Body of pancreas (tissue), 4 donors: Measurements from ENCODE around the gene WSB2.

Experiments
- POLR2A ChIP-seq, 3 donors: fragments of 450-650 bp; IDR thresholded peaks; one replicate each; pipeline ENCODE4 v1.6.1; 2016; ENCODE audit warnings: antibody characterized with exemption in 3 of 3, mild to moderate bottlenecking in 2 of 3
- TF ChIP-seq, protein P1 (sequence below), 7 experiments: fragments of 450-650 bp in 4 of 7; fragments of 200-600 bp in 3 of 7; sonication (generic) in 3 of 7; IDR thresholded peaks; one replicate each; pipeline ENCODE4 v1.5.1; 2016 to 2019; ENCODE audit warnings: antibody characterized with exemption in 7 of 7

DNA sequence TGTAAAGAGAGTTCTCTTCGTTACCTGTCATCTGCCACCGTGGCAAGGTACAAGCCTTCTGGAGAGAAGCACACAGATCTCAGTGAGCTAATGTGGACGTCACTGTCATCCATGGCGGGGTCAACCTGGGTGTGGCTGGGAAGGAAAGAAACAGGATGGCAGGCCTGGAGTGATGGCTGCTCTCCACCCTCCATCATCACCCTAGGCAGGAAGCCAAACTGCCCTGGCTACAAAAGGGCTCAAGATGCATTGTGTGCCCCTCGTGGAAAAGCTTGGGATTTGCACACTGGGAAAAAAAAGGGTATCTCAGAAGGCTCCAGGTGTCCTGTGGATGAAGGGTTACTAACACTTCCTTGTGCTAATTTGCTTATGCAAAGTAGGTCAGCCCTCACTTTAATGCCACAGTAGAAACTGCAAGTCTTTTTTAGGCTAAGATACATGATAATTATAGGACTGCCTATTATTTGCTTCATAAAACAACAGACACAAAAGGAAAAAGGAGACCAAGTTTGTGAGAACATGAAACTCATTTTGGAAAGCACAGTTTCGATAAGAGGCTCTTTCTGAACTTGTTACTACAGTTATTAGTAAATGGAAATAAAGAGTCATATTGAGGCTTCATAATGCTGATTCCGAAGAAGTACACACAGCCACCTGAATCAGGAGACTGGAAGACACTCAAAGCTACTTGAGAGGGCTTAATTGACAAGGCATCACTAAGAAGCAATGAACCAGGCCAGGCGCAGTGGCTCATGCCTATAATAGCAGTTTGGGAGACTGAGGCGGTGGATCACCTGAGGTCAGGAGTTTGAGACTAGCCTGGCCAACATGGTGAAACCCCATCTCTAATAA, 25.6 kb downstream of the WSB2 start:
- TF ChIP-seq, protein P1, sequence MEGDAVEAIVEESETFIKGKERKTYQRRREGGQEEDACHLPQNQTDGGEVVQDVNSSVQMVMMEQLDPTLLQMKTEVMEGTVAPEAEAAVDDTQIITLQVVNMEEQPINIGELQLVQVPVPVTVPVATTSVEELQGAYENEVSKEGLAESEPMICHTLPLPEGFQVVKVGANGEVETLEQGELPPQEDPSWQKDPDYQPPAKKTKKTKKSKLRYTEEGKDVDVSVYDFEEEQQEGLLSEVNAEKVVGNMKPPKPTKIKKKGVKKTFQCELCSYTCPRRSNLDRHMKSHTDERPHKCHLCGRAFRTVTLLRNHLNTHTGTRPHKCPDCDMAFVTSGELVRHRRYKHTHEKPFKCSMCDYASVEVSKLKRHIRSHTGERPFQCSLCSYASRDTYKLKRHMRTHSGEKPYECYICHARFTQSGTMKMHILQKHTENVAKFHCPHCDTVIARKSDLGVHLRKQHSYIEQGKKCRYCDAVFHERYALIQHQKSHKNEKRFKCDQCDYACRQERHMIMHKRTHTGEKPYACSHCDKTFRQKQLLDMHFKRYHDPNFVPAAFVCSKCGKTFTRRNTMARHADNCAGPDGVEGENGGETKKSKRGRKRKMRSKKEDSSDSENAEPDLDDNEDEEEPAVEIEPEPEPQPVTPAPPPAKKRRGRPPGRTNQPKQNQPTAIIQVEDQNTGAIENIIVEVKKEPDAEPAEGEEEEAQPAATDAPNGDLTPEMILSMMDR (IDR thresholded peaks at IDR 0.05): no peak
- TF ChIP-seq POLR2A (IDR thresholded peaks at IDR 0.05): no peak
